22Rv1 (cell line): ENCODE results near the gene TMEM167A.

Source experiments
- CTCF ChIP-seq: fragments of 450-650 bp; IDR thresholded peaks from 2 replicates; pipeline ENCODE4 v1.5.1; 2017; ENCODE audit warnings: mild to moderate bottlenecking
- ZFX ChIP-seq: fragments of 450-650 bp; IDR thresholded peaks from 2 replicates; pipeline ENCODE4 v1.6.1; 2017; ENCODE audit warnings: antibody characterized with exemption, borderline replicate concordance

GRCh38 chr5:83104021-83104420 is 26.8 kb upstream of the TMEM167A start:
- TF ChIP-seq CTCF (no peak), ZFX (no peak)
